Osteoblast (primary cell): ENCODE measurements around the gene ABCC11. TPM values are rescaled to one million over a fixed set of nuclear protein-coding genes. Genes with fewer than 3 reads are reported as not detected.

Experiments used
- DNase-seq: peaks from one replicate; pipeline ENCODE4 v3.0.0; 2011; ENCODE audit warnings: low spot score, mixed read lengths; ENCODE audit not compliant: insufficient read length; ENCODE audit errors: missing footprints
- H2AFZ ChIP-seq: 2 replicates; pipeline ENCODE4 v1.6.0; 2011; ENCODE audit warnings: mild to moderate bottlenecking, low read length
- H3K27ac ChIP-seq: 2 replicates; pipeline ENCODE4 v1.5.1; 2011; ENCODE audit warnings: mild to moderate bottlenecking, low read depth, low read length, moderate library complexity
- H3K27me3 ChIP-seq: 2 replicates; pipeline ENCODE4 v1.6.0; 2012; ENCODE audit warnings: mild to moderate bottlenecking, control low read depth, inconsistent platforms, low read length, moderate library complexity; ENCODE audit not compliant: insufficient read depth
- H3K36me3 ChIP-seq: 2 replicates; pipeline ENCODE4 v1.5.1; 2011; ENCODE audit warnings: mild to moderate bottlenecking, low read length, control low read depth, moderate library complexity; ENCODE audit not compliant: insufficient read depth
- H3K4me1 ChIP-seq: 2 replicates; pipeline ENCODE4 v1.5.1; 2011; ENCODE audit warnings: mild to moderate bottlenecking, low read length, control low read depth, moderate library complexity; ENCODE audit not compliant: insufficient read depth
- H3K4me2 ChIP-seq: 2 replicates; pipeline ENCODE4 v1.6.0; 2011; ENCODE audit warnings: mild to moderate bottlenecking, low read length; ENCODE audit not compliant: insufficient read depth
- H3K4me3 ChIP-seq: fragments of 200-600 bp; sonication (generic); 3 replicates; pipeline ENCODE4 v1.5.1; 2012; ENCODE audit warnings: mild to moderate bottlenecking, low read length, inconsistent platforms; ENCODE audit not compliant: insufficient read depth
- H3K79me2 ChIP-seq: 2 replicates; pipeline ENCODE4 v1.6.0; 2012; ENCODE audit warnings: mild to moderate bottlenecking, low read length, control low read depth, inconsistent platforms; ENCODE audit not compliant: insufficient read depth
- H3K9me3 ChIP-seq: 2 replicates; pipeline ENCODE4 v1.5.1; 2011; ENCODE audit warnings: low read depth, low read length, control low read depth
- H4K20me1 ChIP-seq: 2 replicates; pipeline ENCODE4 v1.6.0; 2012; ENCODE audit warnings: mild to moderate bottlenecking, low read length, control low read depth; ENCODE audit not compliant: insufficient read depth
- CTCF ChIP-seq: IDR thresholded peaks from 2 replicates; pipeline ENCODE4 v1.5.1; 2011; ENCODE audit warnings: mild to moderate bottlenecking, low read depth, low read length, moderate library complexity; ENCODE audit errors: extremely low read depth
- total RNA-seq: library from RNA; depleted of rRNA; stranded (reverse); fragments of >200 nt; gene quantifications from 2 replicates; pipeline ENCODE4 v1.2.3, GENCODE V29; 2012

The ABCC11 gene
- total RNA-seq, 1 donor: under 0.01 TPM

DNA sequence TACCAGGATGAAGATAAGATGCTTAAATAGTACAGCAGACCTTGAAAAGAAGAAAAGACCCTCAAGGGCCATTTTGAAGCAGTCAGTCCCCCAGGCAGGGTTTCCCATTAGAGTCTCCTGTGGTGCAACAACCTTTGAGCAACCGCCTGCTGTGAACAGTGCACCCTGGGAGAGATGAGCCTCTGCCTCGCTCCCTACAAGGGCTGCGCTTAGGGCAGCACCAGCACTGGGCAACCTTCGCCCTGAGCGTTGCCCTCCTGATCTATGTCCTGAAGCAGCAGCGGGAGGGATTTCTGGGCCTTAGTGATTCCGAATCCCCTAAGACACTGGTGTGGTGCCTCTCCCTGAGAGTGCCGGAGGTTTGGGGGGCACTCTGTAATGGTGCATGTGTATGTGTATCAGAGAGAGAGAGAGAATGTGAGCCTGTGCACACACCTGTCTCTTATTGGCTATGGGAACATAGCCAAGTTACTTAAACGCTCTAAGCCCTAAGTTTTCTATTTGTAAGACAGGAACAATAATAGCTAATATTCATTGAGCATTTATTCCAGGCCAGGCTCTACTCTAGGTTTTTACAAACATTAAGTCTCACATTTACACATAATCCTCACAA is 66.4 kb downstream of the ABCC11 start:
- Histone ChIP-seq H3K27ac (no peak overlapping the region), H3K4me2 (no peak overlapping the region), H3K79me2 (no peaks in the 10 kb centered on the region), H2AFZ (no peak overlapping the region), H3K4me1 (no peaks in the 10 kb centered on the region), H4K20me1 (no peaks in the 10 kb centered on the region), H3K9me3 (no peaks in the 10 kb centered on the region), H3K27me3 (peaks cover 7% of the 10 kb centered on the region), H3K36me3 (no peaks in the 10 kb centered on the region), H3K4me3 (no peak overlapping the region)
- no peak for TF ChIP-seq CTCF
- DNase-seq: no peak

DNA sequence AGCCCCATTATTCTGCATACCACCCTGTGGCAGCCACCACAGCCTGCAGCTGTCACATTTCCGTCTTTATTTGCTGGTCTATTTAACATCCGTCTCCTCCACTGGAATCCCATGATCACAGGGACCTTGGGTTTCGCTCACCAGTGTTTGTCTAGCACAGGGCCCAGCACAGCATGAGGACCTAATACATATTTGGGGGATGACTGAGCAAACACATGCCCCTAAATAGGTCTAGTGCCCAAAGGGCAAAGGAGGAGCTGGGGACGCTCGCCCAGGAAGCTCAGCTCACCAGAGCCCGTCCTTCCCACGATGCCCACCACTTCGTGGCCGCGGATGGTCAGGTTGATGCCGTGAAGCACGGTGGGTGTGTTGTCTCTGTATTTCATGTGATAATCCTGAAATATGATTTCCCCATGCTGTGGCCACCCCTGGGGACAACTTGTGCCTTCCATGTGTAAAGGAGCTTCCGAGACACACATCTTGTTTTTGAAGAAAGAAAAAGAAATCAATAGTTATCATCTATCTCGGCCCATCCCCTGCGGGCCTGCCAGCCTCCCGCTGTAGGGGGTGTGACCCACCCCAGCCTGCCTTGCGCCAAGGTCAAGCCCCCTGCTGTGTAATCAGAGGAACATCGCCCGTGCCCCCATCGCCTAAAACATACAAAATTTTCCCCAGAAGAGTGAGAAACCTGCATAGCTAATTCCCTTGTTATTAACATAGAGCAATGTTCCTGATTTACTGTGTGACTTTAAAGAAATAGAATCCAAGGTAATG is 70.5 kb downstream of the ABCC11 start:
- no peak overlapping the region for H3K4me2 ChIP-seq
- H3K4me3 ChIP-seq: no peak overlapping the region
- no peak overlapping the region for H2AFZ ChIP-seq
- H3K9me3 ChIP-seq: no peaks in the 10 kb centered on the region
- no peak overlapping the region for H3K27ac ChIP-seq
- H3K4me1 ChIP-seq: no peaks in the 10 kb centered on the region
- H3K27me3 ChIP-seq: peaks cover 8% of the 10 kb centered on the region
- DNase-seq: no peak
- H3K79me2 ChIP-seq: no peaks in the 10 kb centered on the region
- H3K36me3 ChIP-seq: no peaks in the 10 kb centered on the region
- no peaks in the 10 kb centered on the region for H4K20me1 ChIP-seq
- no peak for TF ChIP-seq CTCF

- no peaks in the 10 kb centered on the region for H3K36me3 ChIP-seq
- peaks cover 6% of the 10 kb centered on the region for H3K27me3 ChIP-seq
- no peak for TF ChIP-seq CTCF
- H3K4me1 ChIP-seq: no peaks in the 10 kb centered on the region
- no peak overlapping the region for H3K4me2 ChIP-seq
- H2AFZ ChIP-seq: no peak overlapping the region
- H3K79me2 ChIP-seq: no peaks in the 10 kb centered on the region
- H4K20me1 ChIP-seq: no peaks in the 10 kb centered on the region
- H3K9me3 ChIP-seq: no peaks in the 10 kb centered on the region
- no peak overlapping the region for H3K27ac ChIP-seq
- no peak for DNase-seq
- H3K4me3 ChIP-seq: no peak overlapping the region
These were observed 73.5 kb downstream of the ABCC11 start for GRCh38 chr16:48173889-48174288.

GRCh38 chr16:48172682-48173081 is 74.7 kb downstream of the ABCC11 start:
- no peaks in the 10 kb centered on the region for H3K4me1 ChIP-seq
- no peaks in the 10 kb centered on the region for H3K9me3 ChIP-seq
- H3K79me2 ChIP-seq: no peaks in the 10 kb centered on the region
- H3K27me3 ChIP-seq: peaks cover 6% of the 10 kb centered on the region
- no peaks in the 10 kb centered on the region for H3K36me3 ChIP-seq
- no peak overlapping the region for H3K27ac ChIP-seq
- TF ChIP-seq CTCF: no peak
- DNase-seq: no peak
- no peaks in the 10 kb centered on the region for H4K20me1 ChIP-seq
- no peak overlapping the region for H2AFZ ChIP-seq
- H3K4me2 ChIP-seq: no peak overlapping the region
- no peak overlapping the region for H3K4me3 ChIP-seq
